GM12873 (cell line): Measurements from ENCODE around the gene MSMO1.

Experiments used
- TF ChIP-seq, protein P1 (sequence below): IDR thresholded peaks from 2 replicates; pipeline ENCODE4 v1.5.1; 2012; ENCODE audit warnings: low read depth, mild to moderate bottlenecking, moderate library complexity, low read length, control low read depth; ENCODE audit not compliant: insufficient read depth; ENCODE audit errors: missing control alignments

Gene MSMO1

GRCh38 chr4:165359506-165359905 lies 32.0 kb downstream of the MSMO1 start:
- TF ChIP-seq, protein P1, sequence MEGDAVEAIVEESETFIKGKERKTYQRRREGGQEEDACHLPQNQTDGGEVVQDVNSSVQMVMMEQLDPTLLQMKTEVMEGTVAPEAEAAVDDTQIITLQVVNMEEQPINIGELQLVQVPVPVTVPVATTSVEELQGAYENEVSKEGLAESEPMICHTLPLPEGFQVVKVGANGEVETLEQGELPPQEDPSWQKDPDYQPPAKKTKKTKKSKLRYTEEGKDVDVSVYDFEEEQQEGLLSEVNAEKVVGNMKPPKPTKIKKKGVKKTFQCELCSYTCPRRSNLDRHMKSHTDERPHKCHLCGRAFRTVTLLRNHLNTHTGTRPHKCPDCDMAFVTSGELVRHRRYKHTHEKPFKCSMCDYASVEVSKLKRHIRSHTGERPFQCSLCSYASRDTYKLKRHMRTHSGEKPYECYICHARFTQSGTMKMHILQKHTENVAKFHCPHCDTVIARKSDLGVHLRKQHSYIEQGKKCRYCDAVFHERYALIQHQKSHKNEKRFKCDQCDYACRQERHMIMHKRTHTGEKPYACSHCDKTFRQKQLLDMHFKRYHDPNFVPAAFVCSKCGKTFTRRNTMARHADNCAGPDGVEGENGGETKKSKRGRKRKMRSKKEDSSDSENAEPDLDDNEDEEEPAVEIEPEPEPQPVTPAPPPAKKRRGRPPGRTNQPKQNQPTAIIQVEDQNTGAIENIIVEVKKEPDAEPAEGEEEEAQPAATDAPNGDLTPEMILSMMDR = no peak

DNA sequence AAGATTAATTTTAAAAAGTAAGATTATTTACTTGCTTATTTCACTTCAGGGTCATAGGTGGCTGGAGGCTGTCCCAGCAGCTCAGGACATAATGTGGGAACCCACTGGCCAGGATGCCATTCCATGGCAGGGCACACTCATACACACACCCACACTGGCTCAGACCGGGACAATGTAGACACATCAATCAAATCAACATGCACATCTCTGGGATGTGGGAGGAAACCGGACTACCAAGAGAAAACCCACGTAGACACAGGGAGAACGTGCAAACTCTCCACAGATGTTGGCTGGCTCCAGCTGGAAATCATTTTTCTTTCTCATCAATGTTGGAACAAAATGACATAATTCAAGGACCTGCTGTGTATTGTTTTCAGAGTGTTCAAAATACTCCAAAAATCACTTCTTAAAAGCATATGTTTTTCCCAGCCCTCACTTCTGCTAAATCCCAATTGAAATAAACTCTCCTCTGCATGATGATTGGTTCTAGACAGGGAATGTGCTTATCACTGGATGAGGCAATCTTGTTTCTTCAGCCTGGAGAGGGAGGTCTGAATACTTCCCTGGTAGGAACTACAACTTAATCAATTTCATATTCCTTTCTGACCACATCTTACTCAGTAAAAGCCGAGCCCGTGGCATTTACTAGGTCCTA lies 32.7 kb downstream of the MSMO1 start:
- TF ChIP-seq, protein P1 = no peak

DNA sequence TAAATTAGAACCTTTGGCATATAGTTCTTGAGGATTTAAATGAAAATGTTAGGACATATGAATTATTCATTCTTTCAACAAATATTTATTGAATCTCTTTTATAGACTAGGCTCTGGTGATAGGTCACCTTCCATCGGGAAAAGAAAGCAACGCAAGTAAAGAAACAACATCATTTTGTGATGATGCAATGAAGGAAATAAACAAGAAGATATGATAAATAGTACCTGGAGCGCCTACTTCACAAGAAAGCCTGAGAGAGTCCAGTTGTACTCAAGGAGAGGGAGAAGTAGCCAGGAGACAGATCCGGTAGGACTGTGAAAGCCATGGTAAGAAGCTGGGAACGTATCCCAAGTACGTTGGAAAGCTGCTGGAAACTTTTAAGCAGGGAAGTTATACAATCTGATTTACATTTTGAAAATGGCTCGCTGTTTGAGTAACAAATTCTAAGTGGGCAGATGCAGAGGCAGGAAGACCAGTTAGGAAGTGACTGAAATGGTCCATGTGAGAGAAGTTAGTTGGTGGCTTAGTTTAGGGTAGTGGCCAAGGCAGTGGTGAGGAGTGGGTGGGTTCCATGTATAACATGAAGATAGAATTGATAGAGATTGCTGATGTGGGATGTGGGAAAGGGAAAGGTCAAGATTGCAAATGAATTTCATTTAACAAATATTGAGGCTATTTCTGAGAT lies 33.7 kb downstream of the MSMO1 start:
- TF ChIP-seq, protein P1 = no peak

DNA sequence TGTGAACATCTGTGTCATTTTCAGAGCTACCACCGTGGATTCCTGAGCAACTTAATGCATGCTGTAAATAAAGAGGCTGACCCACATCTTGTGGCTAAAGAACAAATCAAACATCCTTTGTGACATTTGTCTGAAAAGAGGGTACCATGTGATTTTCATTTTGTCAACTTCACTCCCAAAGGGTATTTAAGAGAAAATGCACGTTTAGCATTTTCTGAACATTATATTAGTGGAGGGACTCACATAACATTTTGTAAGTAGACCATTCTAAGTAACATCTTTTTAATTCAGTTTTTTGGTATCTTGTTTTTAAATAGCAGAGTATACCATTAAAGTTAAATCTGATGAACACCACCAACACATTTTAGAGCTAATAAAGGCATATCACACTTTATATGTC lies 34.3 kb downstream of the MSMO1 start:
- TF ChIP-seq, protein P1 = no peak

DNA sequence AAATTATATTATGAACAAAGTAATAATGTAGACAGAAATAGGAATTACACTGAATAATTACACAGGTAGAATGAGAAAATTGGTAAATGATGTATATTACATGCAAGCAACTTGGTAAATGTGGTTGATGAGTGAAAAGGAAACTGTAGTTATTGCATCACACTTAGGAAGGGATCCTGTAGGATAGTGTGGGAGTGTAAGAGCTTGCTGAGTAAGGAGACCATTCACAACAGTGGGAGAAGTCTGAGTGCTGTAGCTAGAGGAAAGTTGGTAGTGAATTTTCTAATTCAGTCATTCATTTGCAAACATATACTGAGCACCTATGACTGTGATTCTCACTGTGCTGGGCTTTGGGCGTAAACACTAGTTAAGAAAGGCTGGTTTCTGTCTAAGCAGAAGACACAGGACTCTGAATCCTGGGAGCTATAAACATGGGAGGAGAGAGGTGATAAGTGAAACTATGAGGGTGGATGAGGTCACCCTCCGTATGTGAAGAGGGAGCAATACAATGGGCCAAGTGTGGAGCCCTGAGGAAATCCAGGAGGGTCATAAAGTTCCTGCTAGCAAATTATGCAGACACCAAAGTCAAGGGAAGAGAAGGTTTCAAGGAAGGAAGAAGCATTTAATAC lies 37.1 kb downstream of the MSMO1 start:
- TF ChIP-seq, protein P1 = no peak

DNA sequence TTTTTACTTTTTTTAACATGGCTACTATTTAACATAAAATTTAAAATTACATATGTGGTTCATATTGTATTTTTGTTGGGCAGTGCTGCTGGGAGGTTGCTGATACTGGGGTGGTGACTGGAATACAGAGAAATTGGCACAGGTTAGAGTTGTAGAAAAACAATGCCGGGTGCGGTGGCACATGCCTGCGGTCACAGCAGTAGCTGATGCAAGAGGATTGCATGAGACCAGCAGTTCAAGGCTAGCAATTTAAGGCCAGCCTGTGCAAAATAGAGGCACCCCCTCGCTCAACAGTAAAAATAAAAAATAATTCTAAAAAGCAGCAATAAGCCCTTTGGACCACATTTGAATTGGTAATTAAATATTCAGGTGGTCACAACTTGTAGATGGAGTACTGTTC lies 39.6 kb downstream of the MSMO1 start:
- TF ChIP-seq, protein P1 = no peak

- TF ChIP-seq, protein P1 = no peak
Observed at GRCh38 chr4:165368114-165368513, 40.6 kb downstream of the MSMO1 start.
